GM18907 (cell line): ENCODE measurements around the gene PRKAA1.
"Not testable (repeated sequence)": the region's sequence is repeated elsewhere in the genome, so short reads cannot be mapped to it uniquely, and the experiment has no call there.

Source experiments
- ATAC-seq: cut with Tn5 transposase; IDR thresholded peaks from one replicate; pipeline ENCODE4 v1.9.1; 2021; ENCODE audit warnings: mild to moderate bottlenecking, moderate library complexity; ENCODE audit not compliant: unreplicated experiment

PRKAA1 gene

DNA sequence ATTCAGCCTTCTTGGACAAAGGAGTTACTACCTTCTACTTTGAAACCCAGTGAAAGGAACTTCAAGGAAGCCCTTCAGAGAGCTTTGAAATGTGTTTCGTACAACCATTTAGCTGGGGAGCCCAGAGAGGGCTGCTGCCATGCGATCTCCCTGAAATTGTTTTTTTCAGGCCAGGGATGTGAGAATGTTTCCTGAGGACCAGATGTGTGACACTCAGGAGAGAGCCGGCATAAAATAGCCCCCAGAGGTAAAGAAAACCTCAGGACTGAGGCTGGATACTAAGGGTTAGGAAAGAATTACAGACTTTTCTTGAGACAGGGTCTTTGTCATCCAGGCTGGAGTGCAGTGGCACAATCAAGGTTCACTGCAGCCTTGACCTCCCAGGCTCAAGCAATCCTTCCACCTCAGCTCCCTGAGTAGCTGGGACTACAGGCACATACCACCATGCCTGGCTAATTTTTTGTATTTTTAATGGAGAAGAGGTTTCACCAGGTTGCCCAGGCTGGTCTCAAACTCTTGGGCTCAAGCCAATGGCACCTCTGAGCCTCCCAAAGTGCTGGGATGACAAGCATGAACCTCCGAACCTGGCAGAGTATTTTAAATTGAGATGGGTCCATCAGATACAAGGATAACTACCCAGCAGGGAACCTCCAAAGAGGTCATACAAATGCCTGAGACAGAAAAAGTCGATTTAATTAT lies 28.5 kb upstream of the PRKAA1 start:
- ATAC-seq: no peak

DNA sequence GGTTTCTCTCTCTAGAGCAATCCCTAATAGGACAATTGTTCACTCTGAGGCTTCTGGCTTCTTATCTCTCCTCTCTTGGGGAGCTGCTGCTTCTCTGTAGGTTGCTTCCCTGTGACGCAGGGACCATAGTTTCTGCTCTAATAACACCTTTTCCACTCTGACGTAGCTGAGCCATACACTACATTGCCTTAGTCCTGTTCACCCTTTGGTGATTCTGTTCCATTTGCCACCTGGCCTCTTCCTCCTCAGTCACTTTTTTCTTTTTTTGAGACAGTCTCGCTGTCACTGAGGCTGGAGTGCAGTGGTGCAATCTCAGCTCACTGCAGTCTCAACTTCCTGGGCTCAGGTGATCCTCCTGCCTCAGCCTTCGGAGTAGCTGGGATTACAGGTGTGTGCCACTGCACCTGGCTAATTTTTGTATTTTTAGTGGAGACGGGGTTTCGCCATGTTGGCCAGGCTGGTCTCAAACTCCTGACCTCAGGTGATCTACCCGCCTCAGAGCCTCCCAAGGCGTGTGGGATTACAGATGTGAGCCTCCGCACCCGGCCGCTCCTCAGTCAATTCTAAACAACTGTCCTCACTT lies 27.4 kb upstream of the PRKAA1 start:
- not testable (repeated sequence) for ATAC-seq

DNA sequence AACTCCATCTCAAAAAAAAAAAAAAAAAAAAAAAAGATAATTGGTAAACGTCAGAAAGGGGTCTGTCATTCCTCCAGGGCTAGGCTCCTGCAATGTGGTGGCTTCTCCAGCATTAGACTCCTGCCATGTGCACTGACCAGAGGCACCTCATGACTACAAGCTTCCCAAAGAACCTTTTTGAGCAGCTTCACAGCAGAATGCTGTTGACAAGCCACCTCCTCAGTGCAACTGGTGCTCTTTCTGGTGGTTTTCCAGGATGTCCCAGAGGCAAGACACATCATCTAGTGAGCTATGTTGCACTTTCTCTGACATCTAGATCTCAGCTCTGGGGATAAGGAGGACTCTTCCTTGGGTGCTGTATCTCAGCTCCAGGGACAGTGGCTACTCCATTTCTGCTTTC lies 25.3 kb upstream of the PRKAA1 start:
- no peak for ATAC-seq

DNA sequence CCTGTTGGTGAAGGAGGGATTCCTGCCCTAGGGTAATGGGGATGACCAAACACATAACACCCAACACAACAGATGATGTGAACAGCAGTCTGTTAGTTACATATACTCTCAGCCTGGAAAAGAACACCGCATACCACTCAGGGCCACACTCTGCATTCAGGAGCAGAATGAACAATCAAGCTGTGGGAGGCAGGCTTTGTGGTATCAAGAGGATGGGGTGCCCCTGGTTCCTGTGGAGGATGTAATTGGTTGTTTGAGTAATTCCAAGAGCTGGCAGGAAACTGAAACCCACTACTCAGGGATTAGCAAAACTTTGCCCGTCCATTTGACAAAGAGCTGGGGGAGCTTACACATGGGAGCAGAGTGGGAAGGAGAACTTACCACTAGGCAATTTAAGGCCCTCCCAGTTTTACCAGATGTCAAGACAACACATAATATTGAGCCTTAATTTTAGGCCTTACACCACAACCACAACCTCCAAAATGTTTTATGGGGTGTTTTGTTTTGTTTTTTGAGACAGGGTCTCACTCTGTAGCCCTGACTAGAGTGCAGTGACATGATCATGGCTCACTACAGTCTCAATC lies 15.6 kb upstream of the PRKAA1 start:
- no peak for ATAC-seq

DNA sequence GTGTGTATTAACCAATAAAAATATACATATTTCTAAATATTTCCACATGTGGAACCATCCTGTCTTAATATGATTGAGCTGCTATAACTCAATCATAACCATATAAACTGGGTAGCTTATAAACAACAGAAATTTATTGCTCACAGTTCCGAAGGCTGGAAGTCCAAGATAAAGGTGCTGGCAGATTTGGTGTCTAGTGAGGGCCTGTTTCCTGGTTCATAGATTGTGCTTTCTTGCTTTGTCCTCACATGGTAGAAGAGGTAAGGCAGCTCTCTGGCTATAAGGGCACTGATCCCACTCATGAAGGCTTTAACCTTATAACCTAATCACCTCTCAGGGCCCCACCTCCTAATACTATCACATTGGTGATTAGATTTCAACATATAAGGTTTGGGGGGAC lies 14.0 kb upstream of the PRKAA1 start:
- ATAC-seq: no peak

DNA sequence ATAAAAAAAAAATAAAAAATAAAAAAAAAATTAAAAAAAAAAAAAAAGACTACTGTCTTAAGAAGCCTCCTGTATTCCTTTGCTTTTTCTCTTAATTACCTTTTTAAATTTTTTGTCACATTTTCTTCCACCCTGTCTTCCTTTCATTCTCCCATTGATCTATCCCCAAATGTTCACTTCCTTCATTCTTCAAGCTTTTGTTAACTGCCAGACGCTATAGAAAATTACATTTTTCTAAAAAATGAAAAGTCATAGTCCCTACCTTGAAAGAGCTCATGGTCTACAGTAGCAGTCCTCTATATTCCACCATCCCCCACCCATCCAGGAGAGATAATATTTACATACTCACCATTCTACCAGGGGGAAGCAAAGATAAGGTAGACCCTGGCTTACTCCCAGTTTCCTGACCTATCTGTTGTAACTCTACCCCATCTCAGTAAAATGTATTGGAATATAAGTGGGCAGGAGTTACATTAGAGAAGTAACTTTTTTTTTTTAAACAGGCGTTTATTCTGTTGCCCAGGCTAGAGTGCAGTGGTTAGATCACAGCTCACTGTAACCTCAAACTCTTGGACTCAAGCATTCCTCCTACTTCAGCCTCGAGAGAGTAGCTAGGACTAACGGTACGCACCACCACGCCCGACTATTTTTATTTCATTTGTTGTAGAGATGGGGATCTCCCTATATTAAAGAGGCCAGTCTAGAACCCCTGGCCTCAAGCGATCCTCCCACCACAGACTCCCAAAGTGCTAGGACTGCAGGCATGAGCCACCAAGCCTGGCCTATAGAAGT lies 3.8 kb upstream of the PRKAA1 start:
- no peak for ATAC-seq

DNA sequence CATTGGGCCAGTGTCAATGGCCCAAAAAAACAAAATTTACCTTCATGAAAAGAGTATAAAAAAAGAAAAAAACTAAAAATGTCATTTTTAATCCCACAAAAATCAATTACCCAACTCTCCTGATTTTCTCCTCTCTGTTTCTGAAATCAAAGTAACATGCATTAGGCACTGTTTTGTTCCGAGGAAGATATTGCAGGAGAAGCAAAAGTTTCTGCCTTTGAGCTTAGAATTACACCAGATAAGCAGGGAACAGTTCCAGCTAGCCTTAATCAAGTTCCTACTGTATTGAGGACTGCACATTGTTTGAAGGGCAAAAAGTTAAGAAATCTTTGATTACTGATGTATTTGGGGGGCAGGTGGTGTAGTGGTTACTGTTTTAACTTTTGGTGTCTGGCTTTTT lies 1.1 kb upstream of the PRKAA1 start:
- no peak for ATAC-seq

DNA sequence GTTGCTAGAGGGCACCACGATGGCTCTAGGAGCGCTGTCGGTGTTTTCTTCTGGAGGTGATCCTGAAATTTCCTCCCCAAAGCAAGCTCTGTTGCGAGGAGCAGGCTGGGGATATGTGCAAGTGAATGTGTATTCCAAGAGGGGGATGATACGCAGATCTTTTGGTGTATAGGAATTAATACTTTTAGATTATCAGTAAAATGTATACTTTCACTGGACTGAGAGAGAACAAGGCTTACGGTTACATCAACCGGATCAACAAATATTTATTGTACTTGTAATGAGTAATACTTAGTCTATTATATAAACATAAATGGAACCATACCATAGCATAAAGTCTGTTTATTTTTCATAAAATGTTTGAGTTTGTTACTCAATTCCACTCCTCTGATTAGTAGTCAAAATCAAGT lies 632 bp upstream of the PRKAA1 start:
- no peak for ATAC-seq

DNA sequence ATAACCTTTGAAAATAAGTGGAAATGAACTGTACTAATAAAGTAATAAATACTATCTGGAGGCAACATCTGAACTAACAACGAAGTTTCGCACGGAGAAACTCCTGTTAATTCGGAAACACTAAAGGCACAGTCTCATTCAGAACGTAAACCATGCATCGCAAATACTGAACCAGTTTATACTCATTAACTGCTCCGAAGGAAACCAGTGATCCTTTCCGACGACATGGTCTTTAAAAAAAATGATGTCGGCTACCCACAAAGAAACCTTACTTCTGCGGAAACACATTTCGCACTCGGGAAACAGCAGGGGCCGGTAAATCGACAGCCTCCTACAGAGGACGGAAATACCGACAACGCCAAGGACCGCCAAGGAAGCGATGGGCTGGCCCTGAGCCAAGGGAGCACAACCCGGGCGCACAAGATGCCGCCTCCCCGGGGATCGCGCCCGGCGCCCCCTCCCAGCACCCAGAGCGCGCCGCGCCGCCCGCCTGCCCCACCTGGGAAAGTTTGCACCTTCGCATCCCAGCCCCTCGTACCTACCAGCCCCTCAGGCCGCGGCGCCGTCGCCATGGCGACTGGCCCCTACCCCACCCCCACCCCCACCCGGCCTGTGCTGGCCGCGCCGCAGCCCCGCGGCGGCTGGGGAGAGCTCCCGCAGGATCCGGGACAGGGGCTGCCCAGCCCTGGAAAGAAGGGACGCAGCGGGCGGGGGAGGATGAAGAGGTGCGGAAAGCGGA lies 732 bp downstream of the PRKAA1 start:
- peak; percentile 54 for ATAC-seq

DNA sequence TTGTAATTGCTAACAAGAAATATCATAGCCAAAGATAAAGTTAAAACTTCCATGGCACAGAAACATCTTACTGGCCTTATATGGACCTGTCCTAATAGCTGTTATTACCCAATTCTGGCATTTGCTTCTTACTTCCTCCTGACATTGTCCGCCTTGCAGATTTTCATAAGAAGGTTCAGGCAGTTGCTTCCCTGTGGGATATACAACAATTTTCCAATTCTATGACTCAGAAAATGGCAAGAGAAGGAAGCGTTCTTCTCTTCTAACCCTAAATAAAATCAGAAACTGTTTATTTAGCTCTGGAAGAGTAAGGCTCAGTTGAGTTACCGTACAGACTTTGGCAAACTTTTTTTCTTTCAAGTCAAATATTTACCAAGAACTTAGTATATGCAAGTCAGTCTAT lies 1.7 kb downstream of the PRKAA1 start:
- no peak for ATAC-seq

DNA sequence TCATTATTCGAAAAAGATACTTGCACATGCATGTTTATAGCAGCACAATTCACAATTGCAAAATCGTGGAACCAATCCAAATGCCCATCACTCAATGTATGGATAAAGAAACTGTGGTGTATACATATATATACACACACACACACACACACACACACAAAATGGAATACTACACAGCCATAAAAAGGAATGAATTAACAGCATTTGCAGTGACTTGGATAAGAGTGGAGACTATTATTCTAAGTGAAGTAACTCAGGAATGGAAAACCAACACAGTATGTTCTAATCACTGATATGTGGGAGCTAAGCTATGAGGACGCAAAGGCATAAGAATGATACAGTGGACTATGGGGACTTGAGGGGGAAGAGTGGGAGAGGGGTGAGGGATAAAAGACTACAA lies 3.3 kb downstream of the PRKAA1 start:
- ATAC-seq: not testable (repeated sequence)

DNA sequence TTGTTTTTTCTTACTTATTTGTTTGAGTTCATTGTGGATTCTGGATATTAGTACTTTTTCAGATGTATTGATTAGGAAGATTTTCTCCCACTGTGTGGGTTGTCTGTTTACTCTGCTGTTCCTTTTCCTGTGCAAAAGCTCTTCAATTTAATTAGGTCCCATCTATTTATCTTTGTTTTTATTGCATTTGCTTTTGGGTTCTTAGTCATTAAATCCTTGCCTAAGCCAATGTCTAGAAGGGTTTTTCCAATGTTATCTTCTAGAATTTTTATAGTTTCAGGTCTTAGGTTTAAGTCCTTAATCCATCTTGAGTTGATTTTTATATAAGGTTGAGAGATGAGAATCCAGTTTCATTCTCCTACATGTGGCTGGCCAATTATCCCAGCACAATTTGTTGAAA lies 3.8 kb downstream of the PRKAA1 start:
- ATAC-seq: not testable (repeated sequence)

DNA sequence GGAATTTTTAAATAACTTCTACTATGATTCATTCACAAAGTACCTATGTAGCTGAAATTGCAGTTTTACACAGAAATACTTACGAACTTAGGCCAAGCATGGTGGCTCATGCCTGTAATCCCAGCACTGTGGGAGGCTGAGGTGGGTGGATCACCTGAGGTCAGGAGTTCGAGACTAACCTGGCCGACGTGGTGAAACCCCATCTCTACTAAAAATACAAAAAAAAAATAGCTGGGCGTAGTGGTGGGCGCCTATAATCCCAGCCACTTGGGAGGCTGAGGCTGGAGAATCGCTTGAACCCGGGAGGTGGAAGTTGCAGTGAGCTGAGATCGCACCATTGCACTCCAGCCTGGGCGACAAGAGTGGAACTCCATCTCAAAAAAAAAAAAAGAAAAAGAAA lies 5.5 kb downstream of the PRKAA1 start:
- not testable (repeated sequence) for ATAC-seq

DNA sequence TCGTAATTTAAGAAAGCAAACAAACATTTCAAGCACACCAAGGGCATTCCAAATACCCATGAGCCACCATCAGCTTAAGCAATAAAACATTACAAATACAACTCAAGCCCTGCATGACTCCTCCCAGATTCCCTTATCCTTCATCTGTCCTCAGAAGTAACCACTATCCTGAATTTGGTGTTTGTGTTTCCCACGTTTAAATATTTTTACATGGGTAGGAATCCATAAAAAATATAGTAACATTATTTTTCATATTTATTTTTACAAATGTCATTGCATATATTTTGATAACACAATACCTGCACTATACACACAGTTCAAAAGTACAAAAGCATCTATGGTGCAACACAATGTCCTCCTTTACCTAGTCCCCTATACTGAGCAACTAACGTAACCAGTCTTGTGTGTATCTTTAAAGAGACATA lies 6.4 kb downstream of the PRKAA1 start:
- no peak for ATAC-seq

DNA sequence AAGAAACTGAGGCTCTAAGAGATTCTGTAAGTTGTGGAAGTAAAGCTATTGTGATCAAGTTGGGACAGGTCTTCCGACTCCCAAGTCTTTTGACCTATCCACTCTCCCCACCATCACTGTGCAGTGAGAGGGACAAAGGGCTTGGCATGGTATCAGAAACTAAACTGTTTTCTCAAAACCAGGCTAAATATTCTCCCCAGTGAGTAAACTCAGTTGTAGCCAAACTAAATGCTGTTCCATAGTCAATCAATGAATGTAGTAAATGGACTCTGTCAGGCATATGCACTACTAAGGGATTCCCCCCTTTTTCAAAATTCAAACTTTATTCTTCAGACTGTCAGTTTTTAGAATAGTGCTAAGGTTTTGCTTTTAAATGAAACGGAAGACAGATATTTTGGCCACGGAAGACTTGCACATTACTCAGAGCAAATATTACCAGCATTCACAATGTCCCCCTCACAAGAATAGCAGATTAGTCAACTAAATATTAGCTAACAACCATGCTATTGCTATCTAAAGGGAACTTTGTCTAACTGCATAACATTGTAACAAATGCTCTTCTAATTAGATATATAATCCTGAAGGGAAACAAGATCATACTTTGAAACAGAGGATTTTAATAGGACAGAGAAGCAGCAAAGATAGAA lies 7.1 kb downstream of the PRKAA1 start:
- ATAC-seq: no peak

DNA sequence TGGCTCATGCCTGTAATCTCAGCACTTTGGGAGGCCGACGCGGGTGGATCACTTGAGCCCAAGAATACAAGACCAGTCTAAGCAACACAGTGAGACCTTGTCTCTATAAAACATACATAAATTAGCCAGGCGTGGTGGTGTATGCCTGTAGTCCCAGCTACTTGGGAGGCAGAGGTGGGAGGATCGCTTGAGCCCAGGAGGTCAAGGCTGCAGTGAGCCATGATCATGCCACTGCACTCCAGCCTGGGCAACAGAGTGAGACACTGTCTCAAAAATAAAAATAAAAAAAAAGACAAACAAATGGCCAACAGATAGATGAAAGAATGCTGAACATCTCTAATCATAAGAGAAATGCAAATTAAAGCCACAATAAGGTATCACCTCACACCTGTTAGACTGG lies 9.2 kb downstream of the PRKAA1 start:
- not testable (repeated sequence) for ATAC-seq

DNA sequence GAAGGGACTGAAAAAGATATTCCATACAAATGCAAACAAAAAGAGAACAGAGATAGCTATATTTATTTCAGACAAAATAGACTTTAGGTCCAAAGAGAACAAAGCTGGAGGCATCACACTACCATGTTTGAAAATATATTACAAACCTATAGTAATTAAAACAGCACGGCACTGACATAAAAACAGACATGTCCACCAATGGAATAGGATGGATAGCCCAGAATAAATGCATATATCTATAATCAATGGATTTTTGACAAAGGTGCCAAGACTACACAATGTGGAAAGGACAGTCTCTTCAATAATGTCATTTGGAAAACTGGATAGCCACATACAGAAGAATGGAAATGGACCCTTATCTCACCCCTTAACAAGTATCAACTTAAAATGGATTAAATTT lies 10.2 kb downstream of the PRKAA1 start:
- no peak for ATAC-seq

DNA sequence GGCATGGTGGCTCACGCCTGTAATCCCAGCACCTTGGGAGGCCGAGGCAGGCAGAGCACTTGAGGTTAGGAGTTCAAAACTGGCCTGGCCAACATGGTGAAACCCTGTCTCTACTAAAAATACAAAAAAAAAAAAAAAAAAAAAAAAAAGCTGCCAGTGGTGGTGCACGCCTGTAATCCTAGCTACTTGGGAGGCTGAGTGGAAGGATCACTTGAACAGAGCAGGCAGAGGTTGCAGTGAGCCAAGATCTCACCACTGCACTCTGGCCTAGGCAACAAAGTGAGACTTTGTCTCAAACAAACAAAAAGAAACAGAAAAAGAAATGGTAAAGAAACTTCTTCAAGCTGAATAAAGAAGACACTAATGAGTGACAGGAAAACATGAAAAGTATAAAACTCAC lies 11.5 kb downstream of the PRKAA1 start:
- not testable (repeated sequence) for ATAC-seq

DNA sequence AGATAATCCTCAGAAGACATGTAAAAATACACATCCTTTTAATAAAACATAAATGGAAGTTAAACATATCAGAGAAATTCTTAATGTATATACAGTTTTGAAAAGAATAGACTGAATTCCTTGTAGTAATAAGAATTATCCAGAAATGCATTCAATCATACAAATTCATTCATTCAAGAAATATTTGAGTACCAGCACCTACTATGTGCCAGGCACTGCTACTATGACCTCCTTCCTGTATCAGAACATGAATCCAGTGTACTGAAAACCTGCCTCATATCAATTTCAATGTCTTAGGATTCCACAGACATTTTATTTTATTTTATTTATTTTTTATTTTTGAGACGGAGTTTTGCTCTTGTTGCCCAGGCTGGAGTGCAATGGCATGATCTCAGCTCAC lies 13.3 kb downstream of the PRKAA1 start:
- ATAC-seq: no peak

DNA sequence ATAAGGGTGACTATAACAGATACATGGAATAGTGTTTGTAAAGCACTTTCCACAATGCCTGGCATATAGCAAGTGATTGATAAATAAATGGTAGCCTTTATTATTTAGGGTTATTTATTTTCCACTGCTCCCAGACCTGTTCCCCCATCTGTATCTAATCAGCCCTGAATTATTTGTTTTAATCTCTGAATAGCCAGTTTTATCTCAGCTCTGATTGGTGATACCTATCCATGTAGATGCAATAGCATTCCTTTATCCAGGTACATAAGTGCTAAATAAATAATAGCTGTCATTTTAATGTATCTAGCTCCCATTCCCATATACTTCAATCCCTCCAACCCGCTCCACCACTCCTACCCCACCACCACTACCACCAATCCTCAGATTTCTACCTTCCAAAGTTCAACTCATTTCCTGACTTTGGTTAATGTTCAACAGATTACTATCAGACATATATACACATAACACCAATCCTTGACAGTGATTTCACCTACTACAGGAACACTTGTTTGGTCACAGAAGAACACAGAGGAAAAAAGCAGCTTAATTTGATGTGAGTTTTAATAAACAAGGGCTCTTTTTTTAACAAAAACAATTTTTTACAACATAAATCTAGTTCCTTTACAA lies 14.0 kb downstream of the PRKAA1 start:
- no peak for ATAC-seq
